Motor neuron (in vitro differentiated cells): Measurements from ENCODE around the gene TOB2. TPM values are rescaled to one million over a fixed set of nuclear protein-coding genes. Genes with fewer than 3 reads are reported as not detected.
"Not testable (repeated sequence)": the region's sequence is repeated elsewhere in the genome, so short reads cannot be mapped to it uniquely, and the experiment has no call there.

Experiments used
- ATAC-seq, 8 experiments: fragments of 200-7000 bp; cut with Tn5 transposase; replicated peaks in 6 of 8; 2 replicates each; pipeline ENCODE4 v1.8.0; 2021; ENCODE audit warnings: mild to moderate bottlenecking in 8 of 8, moderate library complexity in 8 of 8
- H3K27ac ChIP-seq, 2 donors: fragments of 250-450 bp; sonication (Bioruptor Pico); 2 replicates each; pipeline ENCODE4 v1.9.0; 2021; ENCODE audit warnings: antibody characterized with exemption in 2 of 2, mild to moderate bottlenecking in 2 of 2, moderate library complexity in 1 of 2
- H3K4me1 ChIP-seq, 2 donors: fragments of 250-450 bp; sonication (Bioruptor Pico); replicated peaks in 1 of 2; 2 replicates each; pipeline ENCODE4 v1.6.1; 2021; ENCODE audit warnings: antibody characterized with exemption in 2 of 2, mild to moderate bottlenecking in 2 of 2, moderate library complexity in 1 of 2
- H3K4me3 ChIP-seq, 5 donors: fragments of 250-450 bp; sonication (Bioruptor Pico); 2 replicates each; pipeline ENCODE4 v1.9.0; 2021; ENCODE audit warnings: antibody characterized with exemption in 5 of 5, mild to moderate bottlenecking in 5 of 5, moderate library complexity in 4 of 5
- WGBS, 10 experiments: fragments of 450-650 bp; shearing (Covaris generic); methylation state at CpG; one replicate each; pipeline ENCODE4 v1.0.0; 2022; 5-methylcytosine and 5-hydroxymethylcytosine counted together
- in situ Hi-C, 9 experiments: fragments of 400-800 bp; cut with MboI; loops; one replicate each; pipeline ENCODE4 v1.15.0; 2021; ENCODE audit warnings: low sequenced_read_pairs in 9 of 9, low pct_unique_long_range_greater_than_20kb in 2 of 9; ENCODE audit not compliant: unreplicated experiment in 9 of 9
- total RNA-seq, 8 experiments: library from RNA; unstranded; fragments of 300-600 nt; gene quantifications; 2 replicates each; pipeline versions ENCODE4 v1.2.3 to v1.2.4, GENCODE V29; 2022

The TOB2 gene
- total RNA-seq, 8 experiments from 2014 or later, result 9.7 to 38.3 (median 22.3) TPM

DNA sequence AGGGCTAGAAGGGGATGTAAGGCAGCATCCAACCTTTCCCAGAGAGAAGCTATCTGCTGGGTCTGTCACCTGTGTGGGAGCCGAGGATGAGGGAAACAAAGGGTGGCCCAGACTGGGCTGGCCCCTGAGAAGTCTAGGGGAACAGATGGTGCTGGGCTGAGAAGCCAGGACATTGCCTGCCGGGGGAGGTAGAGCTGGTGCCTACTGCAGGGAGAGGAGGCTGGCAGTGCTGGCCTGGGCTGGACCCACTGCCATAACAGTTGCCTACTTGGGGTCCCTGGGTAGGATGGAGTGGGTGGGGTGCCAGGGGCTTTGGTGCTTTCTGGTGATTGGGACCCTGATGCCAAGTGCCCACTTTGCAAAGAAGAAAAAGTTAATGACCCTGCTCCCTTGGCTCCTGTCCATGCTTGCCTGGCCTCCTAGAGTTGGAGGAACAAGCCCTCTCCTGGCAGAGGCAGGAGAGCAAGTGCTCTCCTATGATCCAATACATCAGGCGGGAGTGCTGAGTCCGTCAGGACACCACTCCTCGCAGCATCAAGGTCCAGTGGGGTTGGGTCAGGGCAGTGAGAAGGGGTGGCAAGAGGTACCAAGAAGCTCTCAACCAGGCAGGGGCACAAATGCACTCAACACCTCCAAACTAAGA lies 12.1 kb downstream of the TOB2 start:
- H3K4me3 ChIP-seq, ATAC-seq, H3K27ac ChIP-seq, H3K4me1 ChIP-seq, in situ Hi-C loops: not testable (repeated sequence)
- WGBS, 10 experiments, result 50 to 100% methylated on average over 1 of the region's 5 CpGs; no CpG with 5 or more reads in 8 of the 10 experiments

DNA sequence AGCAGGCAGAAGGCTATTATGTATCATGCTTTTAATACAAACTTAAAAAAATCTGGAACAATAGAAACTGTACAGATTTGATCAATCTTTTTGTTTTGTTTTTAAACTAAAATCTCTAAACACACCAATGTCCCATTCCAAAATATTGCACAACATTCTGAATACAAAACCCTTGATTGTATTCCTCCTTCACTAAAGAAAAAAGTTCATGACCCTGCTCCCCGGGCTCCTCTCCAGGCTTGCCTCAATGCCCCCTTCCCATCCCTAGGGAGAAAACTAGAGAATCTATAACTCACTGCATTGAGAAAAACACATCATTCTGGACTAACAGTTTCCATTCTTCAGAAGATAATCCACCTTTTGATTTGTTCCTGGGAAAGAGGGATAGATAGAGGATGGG lies 13.1 kb downstream of the TOB2 start:
- in situ Hi-C loops, H3K4me3 ChIP-seq, H3K27ac ChIP-seq, H3K4me1 ChIP-seq, ATAC-seq: not testable (repeated sequence)
- 80 to 100% (median 92%) methylated on average over 1 of the region's 1 CpG; no CpG with 5 or more reads in 6 of the 10 experiments for WGBS, 10 experiments

DNA sequence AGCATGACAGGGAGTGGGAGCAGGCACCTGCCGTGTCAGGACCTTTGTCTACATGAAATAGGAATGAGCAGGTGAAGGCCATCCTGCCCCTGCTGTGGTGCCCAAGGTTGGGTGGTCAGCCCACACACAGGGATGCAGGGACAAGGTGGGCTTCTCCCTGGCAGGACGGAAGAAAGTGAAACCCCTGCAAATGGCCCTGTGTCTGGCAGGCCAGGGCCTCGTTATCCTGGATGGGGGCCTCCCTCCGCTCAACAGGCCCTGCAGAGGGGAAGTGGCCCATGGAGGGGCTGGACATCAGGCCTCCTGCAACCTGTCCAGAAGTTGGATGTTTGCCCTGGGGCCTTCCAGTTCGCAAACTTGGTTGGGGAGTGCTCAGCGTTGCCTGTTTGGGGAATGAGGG lies 14.9 kb downstream of the TOB2 start:
- H3K27ac ChIP-seq, result no peak overlapping the region
- ATAC-seq, result no peak
- H3K4me1 ChIP-seq, result no peaks in the 10 kb centered on the region
- WGBS, 10 experiments, result 90 to 100% (median 100%) methylated on average over 1 to 4 of the region's 6 CpGs; no CpG with 5 or more reads in 5 of the 10 experiments
- in situ Hi-C loops, result no loop called here
- H3K4me3 ChIP-seq, result no peak overlapping the region

DNA sequence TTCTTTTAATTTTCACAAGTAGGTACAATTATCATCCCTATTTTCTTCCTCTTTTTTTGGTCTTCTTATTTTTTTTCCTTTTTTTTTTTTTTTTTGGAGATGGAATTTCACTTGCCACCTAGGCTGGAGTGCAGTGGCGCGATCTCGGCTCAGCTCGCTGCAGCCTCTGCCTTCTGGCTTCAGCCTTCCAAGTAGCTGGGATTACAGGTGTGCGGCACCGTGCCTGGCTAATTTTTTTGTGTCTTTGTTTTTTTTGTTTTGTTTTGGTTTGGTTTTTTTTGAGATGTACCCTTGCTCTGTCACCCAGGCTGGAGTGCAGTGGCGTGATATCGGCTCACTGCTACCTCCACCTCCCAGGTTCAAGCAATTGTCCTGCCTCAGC lies 16.7 kb downstream of the TOB2 start:
- in situ Hi-C loops, result no loop called here
- no peak overlapping the region for H3K4me3 ChIP-seq
- no peaks in the 10 kb centered on the region for H3K4me1 ChIP-seq
- WGBS, 10 experiments, result 94 to 100% (median 97%) methylated on average over 2 to 8 of the region's 8 CpGs; no CpG with 5 or more reads in 1 of the 10 experiments
- no peak for ATAC-seq
- no peak overlapping the region for H3K27ac ChIP-seq

DNA sequence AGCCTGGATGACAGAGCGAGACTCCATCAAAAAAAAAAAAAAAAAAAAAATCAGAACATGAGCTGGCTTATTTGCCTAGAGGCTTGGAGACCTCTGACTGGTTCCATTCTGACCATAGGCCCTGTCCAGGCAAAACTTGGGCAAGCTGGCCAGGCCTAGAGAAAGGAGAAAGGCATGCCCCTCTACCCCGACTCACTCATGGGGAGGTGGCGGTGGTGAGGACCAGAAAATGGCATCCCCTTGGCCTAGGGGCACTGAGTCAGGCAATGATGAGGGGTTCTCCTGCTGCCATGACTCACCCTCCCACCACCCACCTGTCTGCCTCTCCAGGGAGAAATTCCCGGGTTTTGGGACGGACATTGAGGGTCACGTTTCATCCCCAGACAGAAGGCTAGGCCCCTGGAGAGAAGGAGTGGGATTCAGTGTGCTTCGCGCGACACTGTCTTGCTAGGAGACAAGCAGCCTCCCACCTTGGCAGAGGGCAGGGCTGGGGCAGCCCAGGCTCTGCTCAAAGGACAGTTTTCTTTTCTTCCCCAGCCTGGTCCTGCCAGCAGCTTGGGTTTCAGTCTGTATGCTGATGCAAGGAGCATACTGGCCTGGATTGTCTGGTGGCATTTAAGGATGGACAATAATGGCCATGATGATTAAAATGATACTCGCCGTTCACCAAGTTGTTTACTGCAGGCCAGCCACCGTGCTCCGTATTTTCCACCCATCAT lies 17.2 kb downstream of the TOB2 start:
- Histone ChIP-seq H3K4me1 (no peaks in the 10 kb centered on the region), H3K27ac (no peak overlapping the region), H3K4me3 (no peak overlapping the region)
- 60 to 96% (median 89%) methylated on average over 1 to 10 of the region's 13 CpGs for WGBS, 10 experiments
- in situ Hi-C loops, result no loop called here
- ATAC-seq, result peak in 2 of 8 experiments; percentile 23 to 33

DNA sequence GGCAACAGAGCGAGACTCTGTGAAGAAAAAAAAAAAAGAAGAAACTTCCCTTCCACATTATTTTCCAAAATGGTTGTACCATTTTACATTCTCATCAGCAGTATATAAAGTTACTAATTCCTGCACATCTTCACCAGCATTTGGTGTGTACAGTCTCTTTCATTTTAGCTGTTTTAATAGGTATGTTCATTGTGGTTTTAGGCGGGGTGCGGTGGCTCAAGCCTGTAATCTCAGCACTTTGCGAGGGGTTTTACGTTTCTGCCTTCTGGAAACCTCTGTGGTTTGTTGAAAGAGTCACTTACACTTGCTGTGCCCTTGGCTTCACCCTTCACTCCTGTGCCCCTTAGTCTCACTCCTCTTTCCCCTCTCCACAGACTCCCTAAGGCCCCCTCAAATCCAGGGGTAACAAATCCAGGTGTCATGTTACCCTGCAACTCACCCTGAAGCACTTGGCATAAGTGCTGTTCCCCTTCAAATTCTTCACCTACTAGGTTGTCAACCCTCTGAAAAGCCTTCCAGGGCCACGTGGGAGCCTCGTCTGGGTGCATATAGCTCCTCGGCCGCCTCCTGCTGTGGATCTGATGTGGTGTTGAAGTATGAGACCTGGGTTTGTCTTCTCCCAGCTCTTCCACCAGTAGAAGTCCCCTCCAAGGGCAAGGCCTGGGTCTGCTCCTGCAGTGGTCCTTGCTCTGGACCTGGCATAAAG lies 20.8 kb downstream of the TOB2 start:
- WGBS, 10 experiments, result 47 to 100% (median 74%) methylated on average over 1 to 5 of the region's 9 CpGs; no CpG with 5 or more reads in 4 of the 10 experiments
- no peak overlapping the region for H3K4me3 ChIP-seq
- H3K4me1 ChIP-seq, result no peaks in the 10 kb centered on the region
- no peak overlapping the region for H3K27ac ChIP-seq
- ATAC-seq, result peak in 3 of 8 experiments; percentile 32 to 49 (median 46)
- in situ Hi-C loops, result no loop called here

DNA sequence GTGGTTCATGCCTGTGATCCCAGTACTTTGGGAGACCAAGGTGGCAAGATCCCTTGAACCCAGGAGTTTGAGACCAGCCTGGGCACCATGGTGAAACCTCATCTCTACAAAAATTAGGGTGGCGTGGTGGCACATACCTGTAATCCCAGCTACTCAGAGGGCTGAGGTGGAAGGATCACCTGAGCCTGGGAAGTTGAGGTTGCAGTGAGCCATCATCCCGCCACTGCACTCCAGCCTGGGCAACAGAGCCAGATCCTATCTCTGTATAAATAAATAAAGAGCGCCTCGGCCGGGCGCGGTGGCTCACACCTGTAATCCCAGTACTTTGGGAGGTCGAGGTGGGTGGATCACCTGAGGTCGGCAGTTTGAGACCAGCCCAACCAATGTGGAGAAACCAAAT lies 27.9 kb downstream of the TOB2 start:
- no peak for ATAC-seq
- Histone ChIP-seq H3K27ac (no peak overlapping the region), H3K4me3 (no peak overlapping the region), H3K4me1 (peaks cover 5 to 8% of the 10 kb centered on the region in 2 donors)
- in situ Hi-C loops, result no loop called here
- WGBS, 10 experiments, result 0 to 100% methylated on average over 1 of the region's 9 CpGs; no CpG with 5 or more reads in 8 of the 10 experiments

DNA sequence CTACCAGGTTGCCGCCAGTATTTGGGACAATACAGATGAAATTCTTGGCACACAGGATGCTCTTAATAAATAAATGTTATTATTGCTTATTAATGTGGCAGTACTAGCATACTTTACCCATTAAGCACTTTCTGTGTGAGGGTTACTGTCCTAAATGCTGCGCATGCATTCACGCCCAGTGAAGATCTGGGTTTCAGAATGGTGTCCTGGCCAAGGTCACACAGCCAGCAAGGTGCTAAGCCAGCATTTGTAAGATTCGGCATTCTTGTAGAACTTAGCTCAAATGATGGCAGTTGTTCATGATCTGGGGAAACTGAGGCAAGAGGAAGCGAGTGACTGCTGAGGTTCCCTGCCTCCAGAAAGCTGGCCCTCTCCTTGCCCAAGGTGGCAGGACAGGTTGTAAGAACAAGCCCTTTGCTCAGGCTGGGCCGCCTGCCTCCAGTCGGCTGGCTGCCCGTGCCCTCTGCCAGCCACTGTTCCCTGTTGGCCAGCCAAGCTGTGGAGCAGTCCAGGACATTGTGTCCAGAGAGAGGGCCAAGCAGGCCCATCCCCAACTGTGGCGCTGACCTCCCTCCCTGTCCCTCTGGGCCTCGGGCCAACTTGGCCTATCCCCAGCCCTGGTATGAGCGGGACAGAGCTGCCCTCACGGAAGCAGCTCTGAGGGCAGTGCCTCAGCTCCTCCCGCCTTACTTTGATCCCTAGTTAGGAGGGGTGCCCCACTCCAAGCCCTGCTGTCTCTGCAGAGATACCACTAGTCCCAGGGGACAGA lies 28.8 kb downstream of the TOB2 start:
- no peak overlapping the region for H3K27ac ChIP-seq
- ATAC-seq, result peak in 2 of 8 experiments; percentile 3 to 46
- in situ Hi-C loops, result no loop called here

DNA sequence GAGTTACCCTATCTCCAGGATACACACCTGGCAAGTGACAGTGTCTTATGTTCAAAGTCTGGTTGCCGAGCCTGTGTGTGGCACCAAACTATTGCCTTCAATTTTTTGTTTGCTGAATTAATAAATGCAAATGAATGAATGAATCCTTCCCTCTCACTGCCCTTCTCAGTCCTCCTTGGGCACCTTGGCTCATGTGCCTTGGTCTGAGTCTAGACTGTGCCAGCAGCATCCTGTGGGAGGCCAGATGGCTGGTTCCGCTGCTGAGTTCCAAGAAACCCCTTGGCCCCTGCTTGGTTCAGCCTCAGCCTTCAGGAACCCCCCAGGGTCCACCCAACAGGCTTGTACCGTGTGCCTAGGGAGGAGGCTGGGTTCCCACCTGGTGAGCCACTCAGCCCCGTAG lies 31.0 kb downstream of the TOB2 start:
- 93 to 100% (median 100%) methylated on average over 1 to 3 of the region's 4 CpGs; no CpG with 5 or more reads in 7 of the 10 experiments for WGBS, 10 experiments
- Histone ChIP-seq H3K4me3 (no peak overlapping the region), H3K4me1 (peaks cover 14 to 15% of the 10 kb centered on the region in 2 donors), H3K27ac (no peak overlapping the region)
- ATAC-seq, result no peak
- in situ Hi-C loops, result no loop called here

More for the DNA sequence above, 28.8 kb downstream of the TOB2 start:
- WGBS, 10 experiments, result 61 to 100% (median 93%) methylated on average over 3 to 9 of the region's 13 CpGs; no CpG with 5 or more reads in 2 of the 10 experiments
- Histone ChIP-seq H3K4me1 (peaks cover 10 to 12% of the 10 kb centered on the region in 2 donors), H3K4me3 (no peak overlapping the region)

DNA sequence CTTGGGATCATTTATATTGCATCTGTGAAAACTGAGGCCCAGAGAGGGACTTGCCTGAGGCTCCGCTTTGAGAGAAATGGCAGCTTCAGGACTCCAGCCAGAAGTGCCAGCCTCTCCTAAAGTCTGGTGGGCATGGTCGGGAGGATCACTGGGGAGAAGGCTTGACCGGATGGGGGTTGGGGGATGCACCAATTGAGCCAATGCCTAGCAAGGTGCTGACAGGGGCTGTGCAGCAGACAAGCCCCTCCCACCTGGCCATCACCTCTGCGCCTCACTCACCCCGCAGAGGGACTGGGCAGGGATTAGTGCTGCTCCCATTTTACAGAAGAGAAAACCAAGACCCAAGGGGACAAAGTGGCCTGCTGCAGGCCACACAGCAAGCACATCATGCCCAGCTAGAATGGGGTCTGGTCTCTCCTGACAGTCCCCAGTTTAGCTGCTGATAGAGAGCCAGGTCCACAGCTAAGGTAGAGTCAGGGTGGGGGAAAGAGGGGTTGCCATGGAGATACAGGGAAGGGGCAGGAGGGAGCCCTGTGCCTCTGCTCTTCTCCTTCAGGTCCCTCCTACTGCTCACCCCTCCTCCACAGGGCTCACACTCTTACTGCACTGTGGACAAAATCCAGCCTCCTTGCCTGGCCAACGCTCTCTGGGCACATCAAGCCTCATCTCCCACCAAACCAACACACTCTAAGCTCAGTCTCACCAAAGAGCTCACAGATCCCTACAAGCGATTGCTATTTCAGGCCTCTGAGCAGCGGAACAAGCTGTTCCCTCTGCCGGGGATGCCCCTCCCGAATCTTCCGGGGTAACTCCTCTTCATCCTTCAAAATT lies 35.4 kb downstream of the TOB2 start:
- 40 to 100% (median 76%) methylated on average over 1 to 8 of the region's 11 CpGs; no CpG with 5 or more reads in 2 of the 10 experiments for WGBS, 10 experiments
- Histone ChIP-seq H3K4me1 (peaks cover 14 to 15% of the 10 kb centered on the region in 2 donors), H3K27ac (no peak overlapping the region), H3K4me3 (no peak overlapping the region)
- peak in 2 of 8 experiments; percentile 3 to 8 for ATAC-seq
- in situ Hi-C loops, result no loop called here

DNA sequence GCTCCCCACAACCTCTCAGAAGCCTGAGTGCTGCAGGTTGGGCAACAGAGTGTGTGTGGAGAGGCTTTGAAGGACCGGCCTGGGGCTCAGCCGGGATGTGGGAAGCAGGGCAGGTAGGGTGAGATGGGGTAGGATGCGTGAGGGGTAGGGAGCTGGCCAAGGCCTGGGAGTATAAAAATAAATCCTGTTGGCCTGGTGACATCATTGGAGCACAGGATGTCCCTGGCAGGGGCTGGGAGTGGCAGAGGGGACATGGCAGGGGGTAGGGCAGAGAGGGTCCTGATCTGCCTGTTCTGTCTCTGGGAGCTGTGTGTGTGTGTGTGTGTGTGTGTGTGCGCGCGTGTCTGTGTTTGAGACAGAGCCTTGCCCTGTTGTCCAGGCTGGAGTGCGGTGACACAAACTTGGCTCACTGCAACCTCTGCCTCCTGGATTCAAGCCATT lies 36.3 kb downstream of the TOB2 start:
- H3K4me1 ChIP-seq, result peaks cover 14 to 15% of the 10 kb centered on the region in 2 donors
- no peak overlapping the region for H3K4me3 ChIP-seq
- ATAC-seq, result no peak
- no peak overlapping the region for H3K27ac ChIP-seq
- WGBS, 10 experiments, result 60 to 93% methylated on average over 1 to 3 of the region's 7 CpGs; no CpG with 5 or more reads in 8 of the 10 experiments
- in situ Hi-C loops, result no loop called here

DNA sequence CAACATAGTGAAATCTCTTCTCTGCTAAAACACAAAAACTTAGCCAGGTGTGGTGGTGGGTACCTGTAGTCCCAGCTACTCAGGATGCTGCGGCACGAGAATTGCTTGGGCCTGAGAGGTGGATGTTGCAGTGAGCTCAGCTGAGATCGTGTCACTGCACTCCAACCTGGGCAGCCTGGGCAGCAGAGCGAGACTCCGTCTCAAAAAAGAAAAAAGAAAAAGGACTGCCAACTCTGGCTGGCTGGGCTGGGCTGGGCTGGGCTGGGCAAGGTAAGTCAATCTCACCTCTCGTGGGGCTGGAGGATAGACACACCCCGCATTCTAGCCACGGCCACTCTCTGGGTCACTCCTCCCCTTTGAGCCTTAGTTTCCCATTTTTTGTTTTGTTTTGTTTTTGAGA lies 37.9 kb downstream of the TOB2 start:
- H3K27ac ChIP-seq, result no peak overlapping the region
- no peak overlapping the region for H3K4me3 ChIP-seq
- H3K4me1 ChIP-seq, result peaks cover 7 to 8% of the 10 kb centered on the region in 2 donors
- WGBS, 10 experiments, result 70 to 100% (median 86%) methylated on average over 2 of the region's 8 CpGs; no CpG with 5 or more reads in 7 of the 10 experiments
- ATAC-seq, result no peak
- in situ Hi-C loops, result loop anchor here in 4 of 9 experiments (10.0 kb wide), 2 partner anchors 96 to 106 kb away; no protein-coding TSS in a partner anchor
